ENCODE measurements around the gene BPI. TPM values are rescaled to one million over a fixed set of nuclear protein-coding genes. Genes with fewer than 3 reads are reported as not detected.
A peak's percentile ranks its signal among the peaks of the same experiment; 100 is the strongest.

BPI gene
- total RNA-seq, 1 donor: 1.4 TPM

GRCh38 chr20:38326309-38326708, 22.4 kb downstream of the BPI start:
- no peak overlapping the region for H3K4me3 ChIP-seq (ENCODE audit: low read depth, low read length)
- no peak for TF ChIP-seq CTCF (IDR thresholded peaks at IDR 0.05; ENCODE audit: insufficient read depth, low read length)
- DNase-seq (ENCODE audit: low read depth): no peak

GRCh38 chr20:38330638-38331037, 26.7 kb downstream of the BPI start:
- no peak overlapping the region for H3K4me3 ChIP-seq (ENCODE audit: low read depth, low read length)
- no peak for DNase-seq (ENCODE audit: low read depth)
- TF ChIP-seq CTCF (IDR thresholded peaks at IDR 0.05; ENCODE audit: insufficient read depth, low read length): no peak

DNA sequence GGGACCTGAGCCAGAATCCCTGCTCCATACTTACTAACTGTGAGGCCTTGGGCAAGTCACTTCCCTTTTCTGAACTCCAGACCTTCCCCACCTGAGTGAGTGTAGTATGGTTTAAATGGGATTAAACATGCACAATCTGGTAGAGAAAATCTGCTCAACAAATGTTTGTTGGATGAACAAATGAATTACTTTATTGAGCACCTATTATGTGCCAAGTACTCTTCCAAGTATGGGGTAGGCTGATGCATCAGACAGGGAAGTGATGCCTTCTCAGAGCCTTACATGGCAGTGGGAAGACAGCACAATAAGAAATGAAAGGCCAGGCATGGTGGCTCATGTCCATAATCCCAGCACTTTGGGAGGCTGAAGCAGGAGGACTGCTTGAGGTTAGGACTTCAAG, 27.3 kb downstream of the BPI start:
- H3K4me3 ChIP-seq (ENCODE audit: low read depth, low read length): no peak overlapping the region
- no peak for TF ChIP-seq CTCF (IDR thresholded peaks at IDR 0.05; ENCODE audit: insufficient read depth, low read length)
- DNase-seq (ENCODE audit: low read depth): no peak

- no peak for TF ChIP-seq CTCF (IDR thresholded peaks at IDR 0.05; ENCODE audit: insufficient read depth, low read length)
- H3K4me3 ChIP-seq (ENCODE audit: low read depth, low read length): no peak overlapping the region
- no peak for DNase-seq (ENCODE audit: low read depth)
Measured at GRCh38 chr20:38331814-38332213, 27.9 kb downstream of the BPI start.

GRCh38 chr20:38334016-38334415, 30.1 kb downstream of the BPI start:
- no peak overlapping the region for H3K4me3 ChIP-seq (ENCODE audit: low read depth, low read length)
- DNase-seq (ENCODE audit: low read depth): no peak
- TF ChIP-seq CTCF (IDR thresholded peaks at IDR 0.05; ENCODE audit: insufficient read depth, low read length): no peak

DNA sequence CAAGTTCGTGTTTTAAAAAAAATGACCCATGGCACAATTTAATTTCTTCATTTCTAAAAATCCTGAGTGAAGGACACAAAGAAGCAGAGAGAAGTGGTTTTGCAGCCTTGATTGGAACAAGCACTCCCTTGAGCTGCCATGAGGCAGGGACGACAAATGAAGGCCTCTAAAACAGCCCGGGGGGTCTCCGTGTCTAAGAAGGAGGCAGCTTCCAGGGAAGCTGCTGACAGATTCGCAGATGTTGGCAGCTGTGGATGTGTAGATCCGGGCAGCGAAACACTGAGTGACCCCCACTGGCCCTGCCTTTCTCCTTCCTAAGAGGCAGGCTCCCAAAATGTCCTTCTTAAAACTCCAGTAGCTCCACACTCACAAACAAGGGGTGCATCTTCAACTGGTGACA, 32.8 kb downstream of the BPI start:
- no peak for TF ChIP-seq CTCF (IDR thresholded peaks at IDR 0.05; ENCODE audit: insufficient read depth, low read length)

DNA sequence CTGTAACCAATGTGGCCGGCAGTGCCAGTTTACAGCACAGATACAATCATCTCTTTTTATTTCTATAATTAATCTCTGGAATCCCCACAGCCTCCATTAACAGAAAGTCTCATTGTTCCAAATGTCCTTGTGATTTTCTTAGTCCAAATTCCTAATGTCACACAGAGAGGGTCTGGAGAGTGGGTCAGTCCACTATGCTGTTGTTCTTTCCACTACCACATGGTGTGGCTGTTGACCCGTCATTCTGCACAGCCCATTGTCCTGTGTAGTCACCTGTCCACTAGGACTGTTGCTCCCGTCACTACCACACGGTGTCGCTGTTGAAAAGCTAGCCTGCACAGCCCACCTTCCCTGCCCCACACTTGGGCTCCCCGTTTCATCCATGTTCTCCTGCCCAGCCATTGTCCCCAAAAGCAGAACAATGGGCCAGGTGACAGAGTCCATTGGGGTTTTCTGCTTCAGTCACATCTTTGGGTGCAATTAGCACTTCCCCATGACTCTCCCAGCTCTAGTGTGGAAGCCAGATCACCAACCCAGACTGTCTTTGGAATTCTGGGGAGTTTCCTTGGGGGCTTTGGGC, 33.7 kb downstream of the BPI start:
- no peak for DNase-seq (ENCODE audit: low read depth)
- peak; percentile 44 for TF ChIP-seq CTCF (IDR thresholded peaks at IDR 0.05; ENCODE audit: insufficient read depth, low read length)
- no peak overlapping the region for H3K4me3 ChIP-seq (ENCODE audit: low read depth, low read length)

More for the DNA sequence above, 32.8 kb downstream of the BPI start:
- DNase-seq (ENCODE audit: low read depth): no peak
- H3K4me3 ChIP-seq (ENCODE audit: low read depth, low read length): no peak overlapping the region

All from fibroblast of the aortic adventitia (primary cell).